Keratinocyte (primary cell): Measurements from ENCODE around the gene E2F1. TPM values are rescaled to one million over a fixed set of nuclear protein-coding genes. Genes with fewer than 3 reads are reported as not detected.
A peak's percentile ranks its signal among the peaks of the same experiment; 100 is the strongest.

Experiments used
- DNase-seq: peaks from one replicate; pipeline ENCODE4 v3.0.0-alpha.2; 2011; ENCODE audit warnings: low read depth, missing footprints, low spot score
- FAIRE-seq: peaks from 2 replicates; lab custom pipeline; 2011; peaks lifted over from hg19 to GRCh38; lab: Jason Lieb, UNC
- H2AFZ ChIP-seq: 2 replicates; pipeline ENCODE4 v1.6.0; 2012; ENCODE audit warnings: low read length, control low read depth, inconsistent platforms; ENCODE audit not compliant: control insufficient read depth
- H3K27ac ChIP-seq: 2 replicates; pipeline ENCODE4 v1.5.1; 2011; ENCODE audit warnings: low read length; ENCODE audit not compliant: control insufficient read depth, insufficient read depth
- H3K27me3 ChIP-seq: 3 replicates; pipeline ENCODE4 v1.6.0; 2011; ENCODE audit warnings: low read length; ENCODE audit not compliant: control insufficient read depth, insufficient read depth; ENCODE audit errors: extremely low read depth
- H3K36me3 ChIP-seq, 2 experiments: 2 replicates in 1 of 2; 3 replicates in 1 of 2; pipeline ENCODE4 v1.5.1; 2011; ENCODE audit warnings: low read length in 2 of 2, mild to moderate bottlenecking in 1 of 2; ENCODE audit not compliant: control insufficient read depth in 2 of 2, insufficient read depth in 2 of 2; ENCODE audit errors: extremely low read depth in 1 of 2
- H3K4me1 ChIP-seq: 3 replicates; pipeline ENCODE4 v1.5.1; 2011; ENCODE audit warnings: low read length; ENCODE audit not compliant: control insufficient read depth, insufficient read depth; ENCODE audit errors: extremely low read depth
- H3K4me2 ChIP-seq: 3 replicates; pipeline ENCODE4 v1.6.0; 2011; ENCODE audit warnings: low read depth, low read length; ENCODE audit not compliant: control insufficient read depth, insufficient read depth; ENCODE audit errors: extremely low read depth
- H3K4me3 ChIP-seq, 3 experiments: fragments of 200-600 bp in 1 of 3; sonication (generic) in 1 of 3; 2 replicates in 2 of 3; 3 replicates in 1 of 3; pipeline ENCODE4 v1.5.1; 2011 to 2016; ENCODE audit warnings: low read length in 3 of 3, mild to moderate bottlenecking in 3 of 3, control low read depth in 2 of 3, inconsistent platforms in 1 of 3, low read depth in 1 of 3, mixed read lengths in 1 of 3, mixed run types in 1 of 3, moderate library complexity in 1 of 3; ENCODE audit not compliant: control insufficient read depth in 2 of 3, insufficient read depth in 2 of 3; ENCODE audit errors: extremely low read depth in 1 of 3
- H3K79me2 ChIP-seq: 2 replicates; pipeline ENCODE4 v1.6.0; 2012; ENCODE audit warnings: low read length; ENCODE audit not compliant: control insufficient read depth, insufficient read depth
- H3K9ac ChIP-seq: 3 replicates; pipeline ENCODE4 v1.6.0; 2011; ENCODE audit warnings: low read length; ENCODE audit not compliant: control insufficient read depth, insufficient read depth; ENCODE audit errors: extremely low read depth
- H3K9me1 ChIP-seq: 3 replicates; pipeline ENCODE4 v1.6.0; 2011; ENCODE audit warnings: low read length; ENCODE audit not compliant: control insufficient read depth, insufficient read depth; ENCODE audit errors: extremely low read depth
- H3K9me3 ChIP-seq: 2 replicates; pipeline ENCODE4 v1.5.1; 2012; ENCODE audit warnings: low read depth, low read length; ENCODE audit not compliant: control insufficient read depth
- H4K20me1 ChIP-seq: 3 replicates; pipeline ENCODE4 v1.6.0; 2011; ENCODE audit warnings: low read length; ENCODE audit not compliant: control insufficient read depth, insufficient read depth; ENCODE audit errors: extremely low read depth
- CTCF ChIP-seq, 3 experiments: IDR thresholded peaks in 1 of 3; conservative IDR thresholded peaks in 1 of 3; optimal IDR thresholded peaks in 1 of 3; 2 replicates in 2 of 3; 3 replicates in 1 of 3; pipeline versions ENCODE3 to v1.5.1; 2011; ENCODE audit warnings: low read length in 3 of 3, mild to moderate bottlenecking in 3 of 3, moderate library complexity in 2 of 3, control low read depth in 1 of 3, inconsistent platforms in 1 of 3; ENCODE audit not compliant: insufficient read depth in 2 of 3; ENCODE audit errors: extremely low read depth in 1 of 3
- EZH2 ChIP-seq: IDR thresholded peaks from one replicate; pipeline ENCODE4 v1.6.1; 2012; ENCODE audit warnings: inconsistent platforms, mild to moderate bottlenecking, low read length, moderate library complexity
- dilution Hi-C: fragments of 300-500 bp; cut with MboI; formaldehyde crosslinking; loops from one replicate; pipeline ENCODE4 v1.7.0; 2020; ENCODE audit warnings: low sequenced_read_pairs; ENCODE audit not compliant: extremely low pct_ligation_motif_present
- polyA minus RNA-seq, 3 experiments: library from RNA; depleted of rRNA, polyadenylated mRNA; stranded (reverse); fragments of >200 nt; gene quantifications; 1 replicate in 1 of 3; 2 replicates in 1 of 3; 3 replicates in 1 of 3; pipeline ENCODE4 v1.2.3, GENCODE V29; 2011
- polyA plus RNA-seq, 5 experiments: library from polyadenylated mRNA; depleted of rRNA in 3 of 5; stranded (reverse) in 3 of 5; stranded (forward) in 1 of 5; unstranded in 1 of 5; fragments of >200 nt; gene quantifications; 1 replicate in 1 of 5; 2 replicates in 3 of 5; 3 replicates in 1 of 5; pipeline versions ENCODE4 v1.2.1 to v1.2.3, GENCODE V29; 2011 to 2012; ENCODE audit warnings: missing spikeins in 2 of 5, low read depth in 1 of 5, low replicate concordance in 1 of 5

Gene E2F1, protein sequence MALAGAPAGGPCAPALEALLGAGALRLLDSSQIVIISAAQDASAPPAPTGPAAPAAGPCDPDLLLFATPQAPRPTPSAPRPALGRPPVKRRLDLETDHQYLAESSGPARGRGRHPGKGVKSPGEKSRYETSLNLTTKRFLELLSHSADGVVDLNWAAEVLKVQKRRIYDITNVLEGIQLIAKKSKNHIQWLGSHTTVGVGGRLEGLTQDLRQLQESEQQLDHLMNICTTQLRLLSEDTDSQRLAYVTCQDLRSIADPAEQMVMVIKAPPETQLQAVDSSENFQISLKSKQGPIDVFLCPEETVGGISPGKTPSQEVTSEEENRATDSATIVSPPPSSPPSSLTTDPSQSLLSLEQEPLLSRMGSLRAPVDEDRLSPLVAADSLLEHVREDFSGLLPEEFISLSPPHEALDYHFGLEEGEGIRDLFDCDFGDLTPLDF
- polyA plus RNA-seq (1.3 to 3.4 TPM (median 2.8 TPM) in 3 replicates), polyA minus RNA-seq (1.0 to 7.8 TPM (median 2.2 TPM) in 3 replicates)
- polyA plus RNA-seq (2011; ENCODE audit: low read depth), result 0.51 TPM
- 0.68 and 1.2 TPM in 2 replicates for polyA plus RNA-seq (2011; cell fraction: cytosol; rRNA removed)
- polyA plus RNA-seq (2011; cell fraction: nucleus; rRNA removed), result 2.4 and 2.8 TPM in 2 replicates
- polyA plus RNA-seq (2012; ENCODE audit: low replicate concordance), result 0.61 and 3.7 TPM in 2 replicates
- 0.96 TPM for polyA minus RNA-seq (2011; cell fraction: cytosol; rRNA and poly(A)+ RNA removed)
- 0.70 and 1.2 TPM in 2 replicates for polyA minus RNA-seq (2011; cell fraction: nucleus; rRNA and poly(A)+ RNA removed)

DNA sequence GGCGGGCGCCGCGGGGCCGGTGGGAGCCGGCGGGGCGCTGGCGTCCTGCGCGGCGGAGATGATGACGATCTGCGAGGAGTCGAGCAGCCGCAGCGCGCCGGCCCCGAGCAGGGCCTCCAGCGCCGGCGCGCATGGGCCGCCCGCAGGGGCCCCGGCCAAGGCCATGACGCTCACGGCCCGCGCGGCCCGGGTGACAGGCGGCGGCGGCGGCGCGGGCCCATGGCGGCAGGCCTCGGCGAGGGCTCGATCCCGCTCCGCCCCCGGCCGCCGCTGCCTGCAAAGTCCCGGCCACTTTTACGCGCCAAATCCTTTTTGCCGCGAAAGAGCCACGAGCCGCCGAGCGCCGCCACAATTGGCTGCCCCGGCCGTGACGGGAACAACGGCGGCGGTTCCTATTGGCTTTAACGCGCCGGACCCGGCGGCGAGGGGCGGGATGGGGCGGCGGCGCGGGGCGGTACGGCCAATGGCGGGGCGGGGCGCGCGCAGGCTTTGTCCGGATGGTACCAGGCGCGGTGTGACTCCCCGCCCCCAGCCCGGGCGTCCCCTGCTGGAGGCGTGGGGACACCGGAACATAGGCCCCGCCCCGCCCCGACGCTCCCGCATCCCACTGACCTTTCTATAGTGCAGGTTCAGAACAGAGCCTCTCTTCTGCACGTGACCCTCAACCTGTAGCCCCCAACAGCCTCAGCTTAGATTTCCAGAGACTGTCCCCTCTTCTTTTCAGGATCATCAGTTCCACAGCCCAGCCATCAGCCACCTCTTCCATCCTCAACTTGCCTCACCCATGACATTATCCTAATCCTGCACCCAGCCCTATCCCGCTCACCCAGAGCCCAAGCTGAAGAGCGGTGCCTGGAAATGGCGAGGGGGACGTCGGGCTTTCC, at the start of gene E2F1:
E2F1 (minus strand) TSS at position 286 of the 884 bp plus-strand sequence; CDS start at position 165, 121 bp downstream.
- H4K20me1 ChIP-seq, result no peaks in the 10 kb centered on the region
- peak within 1 kb of the TSS; percentile 38 for H3K27ac ChIP-seq
- H3K4me2 ChIP-seq, result peak within 1 kb of the TSS; percentile 95
- no peaks in the 10 kb centered on the region for H3K9me1 ChIP-seq
- peak within 1 kb of the TSS; percentile 64 for H3K9ac ChIP-seq
- dilution Hi-C loops, result no loop called here
- FAIRE-seq (no peak), DNase-seq (no peak)
- peaks cover 12% of the 10 kb centered on the region for H3K79me2 ChIP-seq
- no peaks in the 10 kb centered on the region for H3K36me3 ChIP-seq
- H3K27me3 ChIP-seq, result no peaks in the 10 kb centered on the region
- TF ChIP-seq CTCF (optimal IDR thresholded peaks at IDR 0.05 in 1 of 3, IDR thresholded peaks at IDR 0.05 in 1 of 3, conservative IDR thresholded peaks at IDR 0.05 in 1 of 3; ENCODE audit: extremely low read depth in 1 of 3, insufficient read depth in 2 of 3, low read length in 3 of 3) (peak in 2 of 3 experiments; percentile 21 to 33), EZH2 (no peak)
- H3K4me1 ChIP-seq, result peaks cover 13% of the 10 kb centered on the region
- peak within 1 kb of the TSS; percentile 27 to 84 (median 73) for H3K4me3 ChIP-seq
- peak within 1 kb of the TSS; percentile 79 for H2AFZ ChIP-seq
- no peaks in the 10 kb centered on the region for H3K9me3 ChIP-seq

- no peaks in the 10 kb centered on the region for H4K20me1 ChIP-seq
- no peak overlapping the region for H3K4me3 ChIP-seq
- no peak overlapping the region for H3K9ac ChIP-seq
- H2AFZ ChIP-seq, result peak overlapping the region; percentile 3
- peak overlapping the region; percentile 43 for H3K4me2 ChIP-seq
- dilution Hi-C loops, result no loop called here
- H3K9me3 ChIP-seq, result peaks cover 6% of the 10 kb centered on the region
- no peaks in the 10 kb centered on the region for H3K27me3 ChIP-seq
- FAIRE-seq (no peak), DNase-seq (no peak)
- TF ChIP-seq EZH2 (no peak), CTCF (optimal IDR thresholded peaks at IDR 0.05 in 1 of 3, IDR thresholded peaks at IDR 0.05 in 1 of 3, conservative IDR thresholded peaks at IDR 0.05 in 1 of 3; ENCODE audit: extremely low read depth in 1 of 3, insufficient read depth in 2 of 3, low read length in 3 of 3) (no peak)
- H3K36me3 ChIP-seq, result peaks cover 0 to 2% of the 10 kb centered on the region in 2 experiments
- peaks cover 15% of the 10 kb centered on the region for H3K4me1 ChIP-seq
- no peak overlapping the region for H3K27ac ChIP-seq
- H3K79me2 ChIP-seq, result no peaks in the 10 kb centered on the region
- no peaks in the 10 kb centered on the region for H3K9me1 ChIP-seq
Observed at GRCh38 chr20:33733654-33734576, 47.7 kb upstream of the E2F1 start.
